A549 treated with ZK216348 at 1 μM for 4 hours (cell line): ENCODE results near the gene ABHD6. TPM values are rescaled to one million over a fixed set of nuclear protein-coding genes. Genes with fewer than 3 reads are reported as not detected.

Experiments used
- total RNA-seq: library from RNA; stranded (reverse); fragments of 200-300 nt; extraction: Qiagen RNA extraction; gene quantifications from 5 replicates; pipeline ENCODE4 v1.2.3, GENCODE V29; 2022; ENCODE audit warnings: low read depth

Gene ABHD6
- 9.3 to 11.9 TPM (median 11.4 TPM) in 5 replicates for total RNA-seq

GRCh38 chr3:58237238-58237940, at the start of gene ABHD6:
TSS of gene ABHD6 (plus strand) at chr3:58237792. CDS start at chr3:58256587, 18,795 bp downstream.

GRCh38 chr3:58210761-58211460, 26.7 kb upstream of the ABHD6 start, which contains the start of gene DNASE1L3:
TSS of gene DNASE1L3 (minus strand) at chr3:58210972. CDS start at chr3:58210906, 66 bp downstream.

GRCh38 chr3:58305882-58306711, 68.5 kb downstream of the ABHD6 start, which contains the start of the genes HTD2 and RPP14:
TSS of gene HTD2 (plus strand) at chr3:58306520. CDS start at chr3:58317614, 11,094 bp downstream.
TSS of gene RPP14 (plus strand) at chr3:58306245. CDS start at chr3:58310330, 4,085 bp downstream.

GRCh38 chr3:58332575-58333188, 95.1 kb downstream of the ABHD6 start, which contains the start of gene PXK:
TSS of gene PXK (plus strand) at chr3:58332892. CDS start at chr3:58332989, 97 bp downstream.

Other genes with a start within 250 kb of the ABHD6 start
- 292 to 394 TPM (median 367 TPM) in 5 replicates for gene FLNB, start 229.4 kb upstream of the ABHD6 start, total RNA-seq
- not detected in 5 replicates for gene DNASE1L3, start 26.8 kb upstream of the ABHD6 start, total RNA-seq
- gene RPP14, start 68.5 kb downstream of the ABHD6 start, total RNA-seq, result 9.6 to 11.4 TPM (median 10.5 TPM) in 5 replicates
- 6.0 to 8.3 TPM (median 7.5 TPM) in 5 replicates for gene HTD2, start 68.7 kb downstream of the ABHD6 start, total RNA-seq
- gene PXK, start 95.1 kb downstream of the ABHD6 start, total RNA-seq, result 3.8 to 7.5 TPM (median 5.9 TPM) in 5 replicates
- 51.7 to 63.9 TPM (median 58.5 TPM) in 5 replicates for gene PDHB, start 196.0 kb downstream of the ABHD6 start, total RNA-seq